HCT116 (cell line): Measurements from ENCODE around the gene MBD3L2B. TPM values are rescaled to one million over a fixed set of nuclear protein-coding genes. Genes with fewer than 3 reads are reported as not detected.

Source experiments
- total RNA-seq: library from RNA; stranded (reverse); gene quantifications from one replicate; pipeline ENCODE4 v1.2.1, GENCODE V29; 2021; ENCODE audit not compliant: unreplicated experiment

Gene MBD3L2B
- total RNA-seq, 1 experiment from 2014 or later = not detected

Other genes with a start within 250 kb of the MBD3L2B start
- 20.6 TPM for gene VAV1, start 248.7 kb downstream of the MBD3L2B start, total RNA-seq
- gene ADGRE1, start 133.9 kb downstream of the MBD3L2B start, total RNA-seq = not detected
- not detected for gene MBD3L5, start 9.1 kb upstream of the MBD3L2B start, total RNA-seq
- not detected for gene MBD3L4, start 18.7 kb upstream of the MBD3L2B start, total RNA-seq
- gene MBD3L2, start 27.9 kb upstream of the MBD3L2B start, total RNA-seq = not detected
- not detected for gene MBD3L3, start 37.2 kb upstream of the MBD3L2B start, total RNA-seq
- 7.8 TPM for gene ZNF557, start 48.3 kb upstream of the MBD3L2B start, total RNA-seq